Occipital lobe (tissue), 2 donors: Measurements from ENCODE around the gene CYBC1. TPM values are rescaled to one million over a fixed set of nuclear protein-coding genes. Genes with fewer than 3 reads are reported as not detected.

ENCODE experiments used
- DNase-seq: peaks from one replicate; lab custom pipeline; 2025; lab: John Stamatoyannopoulos, UW
- total RNA-seq: library from RNA; depleted of rRNA; stranded (reverse); fragments of >200 nt; gene quantifications from one replicate; pipeline ENCODE4 v1.2.3, GENCODE V29; 2014

CYBC1 gene
- 22.9 TPM for total RNA-seq

DNA sequence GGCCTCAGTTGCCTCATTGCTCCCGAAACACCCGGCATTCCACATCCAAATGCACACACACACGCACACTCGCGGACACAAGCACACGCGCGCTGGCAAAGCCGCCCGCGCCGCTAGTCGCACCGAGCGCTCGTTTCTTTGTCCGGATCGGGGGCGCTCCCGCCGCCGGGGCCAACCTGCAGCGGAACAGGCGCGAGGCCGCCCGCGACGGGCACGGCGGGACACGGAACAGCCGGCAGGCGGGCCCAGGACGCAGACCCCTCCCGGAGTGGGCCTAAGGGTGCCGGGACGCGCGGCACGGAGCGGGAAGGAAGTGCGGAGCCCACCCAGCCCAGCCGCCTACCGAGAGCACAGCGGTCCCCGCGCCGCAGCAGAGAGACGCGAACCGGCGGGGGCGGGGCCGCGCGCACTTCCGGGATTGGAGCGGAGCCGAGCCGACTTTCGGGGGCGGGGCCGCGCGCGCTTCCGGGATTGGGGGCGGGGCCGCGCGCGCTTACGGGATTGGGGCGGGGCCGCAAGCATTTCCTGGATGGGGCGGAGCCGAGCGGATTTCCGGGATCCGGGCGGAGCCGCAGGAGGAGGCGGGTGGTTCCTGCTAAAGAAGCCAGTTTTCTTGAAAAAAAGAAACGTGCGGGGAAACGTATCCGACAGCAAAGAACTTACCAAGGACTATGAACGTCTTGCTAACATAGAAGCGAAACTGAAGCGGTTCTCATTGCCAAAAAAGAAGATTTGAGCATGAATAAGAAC, at the start of gene CYBC1:
CYBC1 (minus strand) TSS at position 396 of the 750 bp plus-strand sequence. CDS start 1,498 bp downstream, outside the sequence.
- DNase-seq: peak; percentile 84

GRCh38 chr17:82497483-82498405, 47.2 kb upstream of the CYBC1 start:
- DNase-seq: no peak

DNA sequence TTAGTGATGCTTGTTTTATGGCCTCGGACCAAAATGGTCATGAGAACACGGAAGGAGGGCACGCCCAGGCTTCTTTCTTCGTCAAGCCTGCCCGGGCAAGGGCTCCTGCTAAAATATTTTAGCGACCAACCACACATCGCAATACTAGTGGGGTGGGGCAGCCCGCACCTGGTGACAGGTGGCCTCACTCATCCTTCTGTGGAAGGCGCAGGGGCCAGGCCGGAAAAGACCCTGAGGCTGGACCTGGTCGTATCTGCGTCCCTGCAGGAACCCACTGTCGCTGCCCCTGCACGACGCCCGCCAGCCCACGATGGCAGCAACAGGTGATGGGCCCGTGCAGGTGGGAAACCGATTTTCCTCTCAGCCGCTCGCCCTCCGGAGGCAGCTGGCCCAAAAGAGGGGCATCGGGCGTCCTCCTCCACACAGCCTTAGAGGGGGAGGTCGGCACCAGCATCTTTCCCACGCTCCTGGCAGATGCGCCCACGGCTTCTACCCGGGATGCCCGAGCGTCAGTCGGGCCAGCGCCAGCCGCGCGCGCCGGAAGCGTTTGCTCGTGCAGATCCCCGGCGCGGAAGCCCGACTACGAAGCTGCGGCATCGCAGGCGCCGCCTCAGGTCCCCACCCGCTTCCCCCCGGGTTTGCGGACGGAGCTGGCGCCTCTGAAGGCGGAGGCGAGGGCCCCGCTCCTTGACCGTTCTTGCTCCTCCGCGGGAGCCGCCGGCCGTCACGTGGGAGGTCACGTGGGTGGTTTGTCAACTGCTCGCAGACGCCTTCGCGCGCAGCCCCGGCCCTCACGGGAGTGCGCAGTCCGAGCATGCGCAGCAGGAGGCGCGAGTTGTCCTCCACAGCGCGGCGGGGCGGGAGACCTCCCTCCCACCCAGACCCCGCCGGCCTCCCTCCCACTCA, 46.2 kb upstream of the CYBC1 start:
- peak; percentile 87 for DNase-seq

DNA sequence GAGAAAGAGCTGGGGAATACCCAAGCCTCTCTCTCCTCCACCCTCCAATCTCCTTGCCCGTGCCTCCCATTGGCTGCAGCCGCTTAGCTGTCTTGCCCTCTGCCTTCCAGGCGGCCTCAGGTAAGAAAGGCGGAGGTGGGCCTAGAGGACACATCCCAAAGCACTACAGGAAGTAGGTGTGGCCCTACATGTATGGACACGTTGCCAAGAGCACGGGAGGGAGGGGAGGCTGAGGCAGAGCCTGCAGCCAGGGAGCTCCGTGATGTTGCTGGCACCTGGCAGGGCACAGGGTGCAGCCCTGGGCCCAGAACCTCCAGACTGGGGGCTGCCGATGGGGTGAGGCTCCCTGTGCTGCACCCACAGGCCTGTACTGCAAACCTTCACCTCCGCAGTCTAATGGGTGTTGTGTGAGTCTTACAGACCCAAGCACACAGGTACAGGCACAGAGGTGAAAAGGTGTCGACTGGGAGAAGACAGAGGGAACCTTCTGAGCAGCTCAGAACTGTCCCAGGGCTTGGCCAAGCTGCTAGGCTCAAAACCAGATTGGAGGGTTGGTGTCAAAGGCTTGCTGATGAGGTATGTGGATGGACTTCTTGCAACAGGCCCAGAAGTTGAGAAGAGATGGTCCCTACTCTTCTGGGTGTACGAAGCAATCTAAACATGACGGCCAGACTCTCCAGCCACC, 45.4 kb upstream of the CYBC1 start:
- DNase-seq: no peak

- peak; percentile 84 for DNase-seq
These were observed 43.9 kb upstream of the CYBC1 start for GRCh38 chr17:82494236-82495055.

- no peak for DNase-seq
These were observed 42.8 kb upstream of the CYBC1 start for GRCh38 chr17:82493226-82493781.

DNA sequence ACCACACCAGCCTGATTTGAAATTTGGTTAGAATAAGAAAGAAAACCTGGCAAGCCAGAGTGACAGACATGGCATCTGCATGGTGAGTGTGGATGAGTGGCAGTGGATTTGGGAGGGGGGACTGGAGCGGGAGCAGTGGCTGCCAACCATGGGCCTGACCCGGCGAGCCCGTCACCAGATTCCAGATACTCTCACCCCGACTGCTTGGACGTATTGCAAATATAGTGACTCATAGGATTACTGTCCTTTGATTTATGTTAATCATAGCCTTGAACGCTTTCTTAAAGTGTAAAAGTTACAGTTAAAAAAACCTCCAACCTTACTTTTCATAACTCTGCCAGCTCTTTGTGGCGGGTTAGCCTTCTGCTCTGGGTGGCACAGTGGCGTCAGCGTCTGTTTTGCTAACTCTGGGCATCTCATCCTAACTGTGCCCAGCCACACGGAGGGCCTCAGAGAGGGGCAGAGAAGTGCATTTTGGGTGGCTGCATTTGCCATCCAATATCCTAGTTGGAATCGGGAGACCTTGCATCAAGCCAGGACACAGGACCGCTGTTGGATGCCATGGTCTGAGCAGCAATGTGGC, 42.2 kb upstream of the CYBC1 start:
- DNase-seq: no peak

- no peak for DNase-seq
These were observed 41.0 kb upstream of the CYBC1 start for GRCh38 chr17:82491533-82491932.

- DNase-seq: no peak
These were observed 40.6 kb upstream of the CYBC1 start for GRCh38 chr17:82491196-82491530.

DNA sequence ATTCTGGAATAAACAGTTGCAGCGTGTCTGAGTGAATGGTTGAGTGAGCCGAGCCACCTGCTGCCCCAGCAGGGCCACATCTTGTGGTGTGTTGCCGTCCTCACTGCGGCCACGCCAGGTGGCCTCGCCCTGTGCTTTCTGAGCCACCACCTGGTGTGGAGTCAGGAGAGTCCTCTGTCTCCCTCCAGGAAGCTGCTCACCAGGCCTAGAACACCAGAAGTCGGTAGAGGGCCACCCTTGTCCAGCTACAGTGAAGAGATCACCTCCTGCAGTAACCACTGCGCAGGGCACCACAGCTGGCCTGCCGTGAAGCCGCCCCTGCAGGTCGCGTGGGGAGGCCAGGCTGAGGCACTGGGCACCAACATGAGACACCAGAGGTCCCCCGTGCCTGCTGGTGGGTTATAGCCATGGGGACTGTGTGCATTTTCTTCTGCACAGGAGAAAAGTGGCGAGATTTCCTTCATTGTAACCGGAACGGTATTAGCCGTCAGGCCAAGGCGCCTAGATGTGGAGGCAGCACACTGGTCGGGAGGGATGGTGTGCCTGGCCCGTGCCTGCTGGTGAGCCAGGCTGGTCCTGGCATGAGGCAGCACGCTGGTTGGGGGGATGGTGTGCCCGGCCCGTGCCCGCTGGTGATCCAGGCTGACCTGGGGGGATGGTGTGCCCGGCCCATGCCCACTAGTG, 40.1 kb upstream of the CYBC1 start:
- no peak for DNase-seq

DNA sequence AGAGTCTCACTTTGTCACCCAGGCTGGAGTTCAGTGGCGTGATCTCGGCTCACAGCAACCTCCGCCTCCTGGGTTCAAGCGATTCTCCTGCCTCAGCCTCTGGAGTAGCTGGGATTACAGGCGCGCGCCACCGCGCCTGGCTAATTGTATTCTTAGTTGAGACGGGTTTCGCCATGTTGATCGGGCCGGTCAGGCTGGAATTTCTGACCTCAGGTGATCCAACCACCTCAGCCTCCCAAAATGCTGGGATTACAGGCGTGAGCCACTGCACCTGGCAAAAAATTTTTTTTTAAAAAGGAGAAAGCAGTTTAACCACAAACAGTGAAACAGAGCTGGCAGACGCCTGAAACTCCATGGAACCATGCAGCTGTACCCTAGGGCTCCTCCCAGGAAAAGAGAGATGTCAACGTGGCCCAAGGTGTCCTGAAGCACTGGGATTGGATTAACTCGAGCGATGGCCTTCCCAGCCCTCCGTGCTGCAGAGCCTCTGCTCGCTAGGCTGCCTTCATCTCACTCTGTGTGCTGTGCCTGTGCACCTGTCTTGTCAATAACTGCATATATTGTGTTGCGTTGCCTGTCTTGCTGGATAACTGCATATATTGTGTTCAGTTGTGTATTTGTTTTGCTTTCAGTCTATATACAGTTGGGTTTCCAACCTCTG, 39.4 kb upstream of the CYBC1 start:
- no peak for DNase-seq

- DNase-seq: no peak
These were observed 38.6 kb upstream of the CYBC1 start for GRCh38 chr17:82489117-82489516.

GRCh38 chr17:82487910-82488309, 37.4 kb upstream of the CYBC1 start:
- DNase-seq: no peak

- DNase-seq: no peak
These were observed 35.9 kb upstream of the CYBC1 start for GRCh38 chr17:82486231-82487094.

GRCh38 chr17:82483836-82484235, 33.3 kb upstream of the CYBC1 start:
- no peak for DNase-seq

DNA sequence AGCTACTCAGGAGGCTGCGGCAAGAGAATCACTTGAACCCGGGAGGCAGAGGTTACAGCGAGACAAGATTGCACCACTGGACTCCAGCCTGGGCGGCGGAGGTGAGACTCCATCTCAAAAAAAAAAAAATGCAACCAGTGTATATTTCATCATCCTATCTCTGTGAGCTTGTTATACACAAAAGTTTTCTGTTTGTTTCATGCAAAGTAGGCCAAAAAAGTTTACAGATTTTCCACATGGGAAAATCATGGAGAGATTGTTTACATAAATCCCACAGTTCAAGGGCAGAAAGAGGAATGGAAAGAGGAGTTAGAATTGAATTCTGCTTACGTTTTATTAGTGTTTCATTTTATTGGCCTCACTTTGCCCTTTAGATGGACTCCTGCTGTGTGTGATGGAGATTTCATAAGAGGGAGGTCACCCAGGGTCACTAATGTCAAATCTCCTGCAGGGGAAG, 32.7 kb upstream of the CYBC1 start:
- DNase-seq: no peak

DNA sequence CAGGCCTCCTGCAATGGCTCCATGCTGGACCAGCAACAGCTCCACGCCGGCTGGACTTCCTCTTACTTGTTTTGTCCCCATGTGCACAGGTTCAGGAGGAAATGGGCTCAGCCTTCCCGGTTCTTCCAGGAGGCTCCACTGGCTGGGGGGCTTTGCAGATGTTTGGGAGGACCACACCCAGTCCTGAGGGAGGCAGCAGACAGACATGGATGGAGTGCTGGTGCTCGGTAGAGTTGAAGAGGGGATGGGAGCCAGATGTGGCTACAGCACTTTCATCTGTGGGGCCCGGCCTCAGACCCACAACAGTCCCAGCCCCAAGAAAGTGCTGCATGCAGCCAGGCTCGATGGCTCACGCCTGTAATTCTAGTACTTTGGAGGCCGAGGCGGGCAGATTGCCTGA, 29.8 kb upstream of the CYBC1 start:
- DNase-seq: no peak
